Testis (tissue), 3 donors: Measurements from ENCODE around the gene SPC25. TPM values are rescaled to one million over a fixed set of nuclear protein-coding genes. Genes with fewer than 3 reads are reported as not detected.

ENCODE experiments used
- DNase-seq: peaks from one replicate; pipeline ENCODE4 v3.0.0-alpha.2; 2019
- H3K27ac ChIP-seq, 2 donors: fragments of 200-600 bp; sonication (generic); one replicate each; pipeline ENCODE4 v1.5.1; 2019
- H3K27me3 ChIP-seq: fragments of 200-600 bp; sonication (generic); one replicate; pipeline ENCODE4 v1.5.1; 2019
- H3K36me3 ChIP-seq: fragments of 200-600 bp; sonication (generic); one replicate; pipeline ENCODE4 v1.5.1; 2017; ENCODE audit warnings: low read depth; ENCODE audit errors: missing control alignments
- H3K4me1 ChIP-seq: fragments of 200-600 bp; sonication (generic); one replicate; pipeline ENCODE4 v1.5.1; 2019
- H3K4me3 ChIP-seq, 2 donors: fragments of 200-600 bp; sonication (generic); one replicate each; pipeline ENCODE4 v1.5.1; 2017 to 2019
- H3K9me3 ChIP-seq: fragments of 200-600 bp; sonication (generic); one replicate; pipeline ENCODE4 v1.5.1; 2017
- CTCF ChIP-seq, 3 experiments: fragments of 450-650 bp in 2 of 3; fragments of 200-600 bp in 1 of 3; sonication (generic) in 1 of 3; IDR thresholded peaks; one replicate each; pipeline ENCODE4 v1.5.1; 2016 to 2019; ENCODE audit warnings: antibody characterized with exemption in 3 of 3, mild to moderate bottlenecking in 2 of 3, moderate library complexity in 1 of 3
- POLR2A ChIP-seq: fragments of 450-650 bp; IDR thresholded peaks from one replicate; pipeline ENCODE4 v1.6.1; 2017; ENCODE audit warnings: antibody characterized with exemption, mild to moderate bottlenecking, moderate library complexity
- WGBS, 2 donors: methylation state at CpG; one replicate each; pipeline ENCODE4 v1.1.5; 2018; 5-methylcytosine and 5-hydroxymethylcytosine counted together
- intact Hi-C: fragments of 100-400 bp; cut with DNase I; formaldehyde crosslinking; loops from one replicate; pipeline ENCODE4 v1.15.1; 2023; ENCODE audit warnings: low total_unique reads
- polyA plus RNA-seq: library from polyadenylated mRNA; stranded (reverse); fragments of 350-450 nt; fragmentation: Illumina TruSeq; extraction: RNeasy Lipid Tissue Mini Kit (QIAGEN cat#74804); gene quantifications from one replicate; pipeline ENCODE4 v1.2.3, GENCODE V29; 2014; ENCODE audit warnings: low read depth, low replicate concordance; ENCODE audit not compliant: insufficient read depth
- total RNA-seq, 2 donors: library from RNA; depleted of rRNA; stranded (reverse); fragments of >200 nt; gene quantifications; one replicate each; pipeline ENCODE4 v1.2.3, GENCODE V29; 2016

SPC25 gene
- total and polyA plus RNA-seq, 3 donors from 2014 or later: 0.99 to 7.3 (median 3.7) TPM

GRCh38 chr2:168825126-168825525, 65.1 kb downstream of the SPC25 start:
- no peaks in the 10 kb centered on the region for H3K36me3 ChIP-seq
- no peaks in the 10 kb centered on the region for H3K9me3 ChIP-seq
- no peaks in the 10 kb centered on the region for H3K27me3 ChIP-seq
- no peaks in the 10 kb centered on the region for H3K4me1 ChIP-seq
- intact Hi-C loops: no loop called here
- no peak for DNase-seq
- H3K27ac ChIP-seq: no peak overlapping the region
- TF ChIP-seq POLR2A: no peak
- TF ChIP-seq CTCF (IDR thresholded peaks at IDR 0.05): no peak
- no peak overlapping the region for H3K4me3 ChIP-seq

- WGBS, 2 donors: 60 to 76% methylated on average over 1 of the region's 1 CpG
- TF ChIP-seq CTCF (IDR thresholded peaks at IDR 0.05): no peak
- TF ChIP-seq POLR2A: no peak
Measured at GRCh38 chr2:168821992-168822391, 68.2 kb downstream of the SPC25 start.

DNA sequence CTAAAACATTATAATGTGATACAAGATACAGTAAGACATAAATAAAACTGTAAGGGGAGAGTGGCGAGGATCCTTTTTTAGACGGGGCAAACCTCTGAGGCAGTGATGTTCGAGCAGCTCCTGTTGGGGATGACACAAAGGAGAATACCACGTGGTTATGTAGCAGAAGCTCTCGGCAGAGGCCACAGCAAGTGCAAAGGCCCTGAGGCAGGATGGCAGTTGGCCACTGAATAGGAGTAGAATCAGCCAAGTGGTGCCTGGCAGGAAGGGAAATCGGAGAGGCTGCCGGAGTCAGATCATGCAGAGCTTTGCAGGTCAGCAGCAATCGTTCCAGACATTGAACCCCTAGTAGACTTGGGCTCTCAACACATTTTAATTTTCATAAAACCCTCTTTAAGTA, 68.7 kb downstream of the SPC25 start:
- Histone ChIP-seq H3K4me3 (no peak overlapping the region), H3K4me1 (peaks cover 12% of the 10 kb centered on the region), H3K36me3 (no peaks in the 10 kb centered on the region), H3K27me3 (no peaks in the 10 kb centered on the region), H3K27ac (no peak overlapping the region), H3K9me3 (no peaks in the 10 kb centered on the region)
- 87% methylated on average over 8 of the region's 8 CpGs for WGBS, 2 donors
- DNase-seq: no peak
- intact Hi-C loops: no loop called here
- no peak for TF ChIP-seq CTCF (IDR thresholded peaks at IDR 0.05)
- TF ChIP-seq POLR2A: no peak

More at GRCh38 chr2:168821992-168822391, 68.2 kb downstream of the SPC25 start:
- Histone ChIP-seq H3K4me3 (no peak overlapping the region), H3K4me1 (peaks cover 9% of the 10 kb centered on the region), H3K36me3 (no peaks in the 10 kb centered on the region), H3K27ac (no peak overlapping the region), H3K27me3 (no peaks in the 10 kb centered on the region), H3K9me3 (no peaks in the 10 kb centered on the region)
- DNase-seq: no peak
- intact Hi-C loops: no loop called here

Other genes with a start within 250 kb of the SPC25 start
- 10 to 100 TPM; 93.8 to 99.8 TPM for gene NOSTRIN, start 87.8 kb downstream of the SPC25 start, total RNA-seq
- gene NOSTRIN, start 87.8 kb downstream of the SPC25 start, polyA plus RNA-seq: 28.9 TPM
- gene G6PC2, start 10.9 kb upstream of the SPC25 start, total RNA-seq: 1 to 10 TPM; 1.1 to 2.5 TPM
- gene G6PC2, start 10.9 kb upstream of the SPC25 start, polyA plus RNA-seq: 2.4 TPM
- 1 to 10 TPM; 4.6 to 7.2 TPM for gene ABCB11, start 140.9 kb upstream of the SPC25 start, total RNA-seq
- gene ABCB11, start 140.9 kb upstream of the SPC25 start, polyA plus RNA-seq: 16.1 TPM
- 1 to 10 TPM; 2.3 to 2.4 TPM for gene DHRS9, start 179.1 kb upstream of the SPC25 start, total RNA-seq
- 16.5 TPM for gene DHRS9, start 179.1 kb upstream of the SPC25 start, polyA plus RNA-seq